ENCODE measurements around the gene UBALD2. TPM values are rescaled to one million over a fixed set of nuclear protein-coding genes. Genes with fewer than 3 reads are reported as not detected.
"Not testable (repeated sequence)": the region's sequence is repeated elsewhere in the genome, so short reads cannot be mapped to it uniquely, and the experiment has no call there.

Gene UBALD2
- total and polyA plus RNA-seq, 2 of the 8 experiments (the other 6 are each of a cell fraction or from before 2014, with no cell fraction given): 17.8 to 22.6 TPM

DNA sequence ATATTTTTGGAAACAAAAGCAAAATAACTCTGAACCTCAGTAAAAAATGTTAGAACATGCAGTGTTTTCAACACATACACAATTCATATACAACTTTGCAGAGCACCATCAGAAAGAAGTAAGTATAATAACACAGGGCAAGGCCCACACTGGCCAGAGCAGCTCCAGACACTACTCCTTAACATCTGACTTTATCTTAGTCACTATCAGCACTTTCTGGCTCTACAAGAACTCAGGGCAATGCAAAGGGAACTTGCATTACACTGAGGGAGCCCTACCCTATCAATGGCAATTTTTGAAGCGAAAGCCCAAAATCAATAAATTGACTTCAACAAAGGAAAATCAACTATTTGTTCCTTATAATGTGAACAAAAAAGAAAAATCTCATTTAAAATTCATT lies 41.3 kb upstream of the UBALD2 start (continued):
- TF ChIP-seq EZH2 (IDR thresholded peaks at IDR 0.05; ENCODE audit: low read depth, low read length, severe bottlenecking): no peak
- TF ChIP-seq, protein P1, sequence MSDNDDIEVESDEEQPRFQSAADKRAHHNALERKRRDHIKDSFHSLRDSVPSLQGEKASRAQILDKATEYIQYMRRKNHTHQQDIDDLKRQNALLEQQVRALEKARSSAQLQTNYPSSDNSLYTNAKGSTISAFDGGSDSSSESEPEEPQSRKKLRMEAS (IDR thresholded peaks at IDR 0.05): no peak

DNA sequence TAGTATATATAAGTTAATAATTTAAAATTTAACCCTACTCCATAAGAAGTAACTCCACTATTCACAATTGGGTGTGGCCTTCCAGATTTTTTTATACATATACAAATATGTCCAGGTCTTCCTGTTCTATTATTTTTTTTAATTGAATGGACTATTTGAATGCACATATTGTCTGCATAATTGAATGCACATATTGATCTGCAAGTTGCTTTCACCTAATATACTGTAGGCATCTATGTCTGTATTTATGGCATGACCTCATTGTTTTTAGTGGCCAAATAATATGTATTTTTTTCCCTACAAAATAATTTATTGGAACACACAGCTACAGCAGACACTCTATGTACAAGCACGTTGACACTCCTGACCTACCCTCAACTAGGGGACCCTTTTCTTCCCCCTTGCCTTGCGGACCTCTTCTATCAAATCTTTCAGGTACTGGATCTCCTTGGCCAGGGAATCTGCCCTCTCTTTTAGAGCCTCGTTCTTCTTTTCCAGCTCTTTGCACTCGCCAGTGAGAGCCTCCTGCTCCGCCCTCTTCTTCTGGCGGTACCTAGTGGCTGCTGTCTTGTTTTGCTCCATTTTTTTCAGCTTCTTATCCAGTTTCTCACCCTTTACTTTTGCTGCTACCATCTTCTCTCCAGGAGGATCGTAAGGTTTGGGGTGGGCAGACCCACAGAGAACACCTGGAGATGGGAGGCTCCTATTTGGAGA lies 39.6 kb upstream of the UBALD2 start:
- H3K4me2 ChIP-seq (ENCODE audit: insufficient read depth in 1 of 2, low read depth in 2 of 2, low read length in 2 of 2); H2BK120ac ChIP-seq (replicated peaks; ENCODE audit: low read depth, low read length); FAIRE-seq; POLR2A ChIA-PET (ENCODE audit: partially characterized antibody); H3K4me1 ChIP-seq (replicated peaks in 1 of 4; ENCODE audit: control insufficient read depth in 3 of 4, insufficient read depth in 4 of 4, low read length in 3 of 4); H4K20me1 ChIP-seq (replicated peaks in 1 of 2; ENCODE audit: control insufficient read depth in 1 of 2, insufficient read depth in 2 of 2, low read length in 2 of 2); H3K23ac ChIP-seq (ENCODE audit: insufficient read length); H2BK12ac ChIP-seq (ENCODE audit: low read depth, low read length); H3K36me3 ChIP-seq (ENCODE audit: control insufficient read depth in 2 of 4, insufficient read depth in 4 of 4, low read length in 3 of 4); H3K4ac ChIP-seq (replicated peaks; ENCODE audit: insufficient read length, low read depth, low read length); H3K79me2 ChIP-seq (ENCODE audit: control insufficient read depth in 1 of 2, insufficient read depth in 2 of 2, low read length in 2 of 2); H2BK15ac ChIP-seq (ENCODE audit: low read length); H4K91ac ChIP-seq (replicated peaks; ENCODE audit: insufficient read length, low read length); H2AK5ac ChIP-seq (ENCODE audit: low read depth, low read length); H3K27me3 ChIP-seq (replicated peaks in 1 of 4; ENCODE audit: control insufficient read depth in 3 of 4, extremely low read depth in 1 of 4, insufficient read depth in 3 of 4, low read length in 3 of 4); H2BK20ac ChIP-seq (ENCODE audit: low read length); H3K4me3 ChIP-seq (ENCODE audit: extremely low read depth in 1 of 4, insufficient read depth in 2 of 4, low read depth in 3 of 4, low read length in 4 of 4); H3K14ac ChIP-seq (ENCODE audit: insufficient read length); H3K9me3 ChIP-seq (ENCODE audit: insufficient read depth in 2 of 2, low read depth in 1 of 2, low read length in 1 of 2); H4K5ac ChIP-seq (ENCODE audit: insufficient read length, low read depth, low read length); H3K56ac ChIP-seq (replicated peaks; ENCODE audit: insufficient read length, low read depth, low read length); H3K79me1 ChIP-seq (ENCODE audit: low read depth, low read length); H3K27ac ChIP-seq (ENCODE audit: low read depth, low read length); H2BK5ac ChIP-seq (ENCODE audit: low read depth, low read length); H4K8ac ChIP-seq (ENCODE audit: extremely low read depth, insufficient read depth, low read length); H3K18ac ChIP-seq (ENCODE audit: extremely low read depth, low read length); H3K23me2 ChIP-seq (ENCODE audit: low read depth, low read length); H2AFZ ChIP-seq (ENCODE audit: low read length); H3K9ac ChIP-seq (replicated peaks in 1 of 4; ENCODE audit: extremely low read depth in 1 of 4, low read depth in 3 of 4, low read length in 3 of 4): not testable (repeated sequence)
- WGBS, 2 experiments (ENCODE audit: extremely low coverage in 1 of 2, insufficient coverage in 1 of 2, insufficient read length in 1 of 2, insufficient replicate concordance in 2 of 2, low coverage in 1 of 2, low lambda C conversion rate in 2 of 2, missing lambda C conversion rate in 1 of 2): 88% methylated on average over 7 of the region's 7 CpGs; no CpG with 5 or more reads in 1 of the 2 experiments
- peak in 1 of 2 experiments; percentile 33 for DNase-seq (ENCODE audit: low read depth in 1 of 2, low spot score in 2 of 2)
- CTCF ChIA-PET (ENCODE audit: partially characterized antibody): interaction anchor here (2.5 kb wide), 1 partner anchor 54 kb away, joined by 11 read pairs; no protein-coding TSS in a partner anchor

Measured in H1 (cell line).